ENCODE data around the gene TRAM2.

The TRAM2 gene

DNA sequence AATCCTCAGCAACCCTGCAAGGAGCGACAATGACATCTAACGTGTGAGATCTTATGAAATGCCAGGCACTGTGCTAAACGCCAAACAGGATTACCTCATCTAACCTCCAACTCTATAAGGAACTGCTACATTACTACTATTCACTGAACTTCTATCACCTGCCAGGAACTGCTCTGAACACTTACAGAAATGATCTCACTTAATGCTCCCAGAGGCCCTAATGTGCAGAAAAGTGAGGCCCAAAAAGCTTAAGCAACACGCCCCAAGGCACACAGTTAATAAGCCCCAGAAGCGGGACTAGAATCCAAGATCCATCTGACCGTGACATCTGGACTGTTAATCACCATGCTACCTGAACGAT, 28.5 kb downstream of the TRAM2 start:
- Histone ChIP-seq H4K20me1 (ENCODE audit: insufficient read depth, low read length) (no peaks in the 10 kb centered on the region), H3K27ac (ENCODE audit: low read depth, low read length, poor library complexity, severe bottlenecking) (peak overlapping the region; percentile 99), H3K4me2 (ENCODE audit: low read length) (peak overlapping the region; percentile 48; the same call in 1 of the 2 replicates), H3K4me1 (ENCODE audit: insufficient read depth, low read length, severe bottlenecking) (peaks cover 99% of the 10 kb centered on the region), H3K9me2 (ENCODE audit: low read depth, low read length) (no peaks in the 10 kb centered on the region), H3K79me2 (ENCODE audit: insufficient read depth, low read length) (peaks cover 81% of the 10 kb centered on the region), H3K9ac (ENCODE audit: low read length) (peak overlapping the region; percentile 3; the same call in 1 of the 2 replicates), H3F3A (ENCODE audit: insufficient read depth, low read length) (no peaks in the 10 kb centered on the region), H3K36me3 (ENCODE audit: insufficient read depth, low read length) (peaks cover 7% of the 10 kb centered on the region; the same call in 1 of the 2 replicates), H3K4me3 (ENCODE audit: low read depth, low read length, poor library complexity, severe bottlenecking) (no peak overlapping the region), H3K27me3 (ENCODE audit: insufficient read depth, low read length) (no peaks in the 10 kb centered on the region), H2AFZ (ENCODE audit: low read length) (no peak overlapping the region), H3K9me3 (ENCODE audit: low read length) (no peaks in the 10 kb centered on the region)
- TF ChIP-seq, protein P1, sequence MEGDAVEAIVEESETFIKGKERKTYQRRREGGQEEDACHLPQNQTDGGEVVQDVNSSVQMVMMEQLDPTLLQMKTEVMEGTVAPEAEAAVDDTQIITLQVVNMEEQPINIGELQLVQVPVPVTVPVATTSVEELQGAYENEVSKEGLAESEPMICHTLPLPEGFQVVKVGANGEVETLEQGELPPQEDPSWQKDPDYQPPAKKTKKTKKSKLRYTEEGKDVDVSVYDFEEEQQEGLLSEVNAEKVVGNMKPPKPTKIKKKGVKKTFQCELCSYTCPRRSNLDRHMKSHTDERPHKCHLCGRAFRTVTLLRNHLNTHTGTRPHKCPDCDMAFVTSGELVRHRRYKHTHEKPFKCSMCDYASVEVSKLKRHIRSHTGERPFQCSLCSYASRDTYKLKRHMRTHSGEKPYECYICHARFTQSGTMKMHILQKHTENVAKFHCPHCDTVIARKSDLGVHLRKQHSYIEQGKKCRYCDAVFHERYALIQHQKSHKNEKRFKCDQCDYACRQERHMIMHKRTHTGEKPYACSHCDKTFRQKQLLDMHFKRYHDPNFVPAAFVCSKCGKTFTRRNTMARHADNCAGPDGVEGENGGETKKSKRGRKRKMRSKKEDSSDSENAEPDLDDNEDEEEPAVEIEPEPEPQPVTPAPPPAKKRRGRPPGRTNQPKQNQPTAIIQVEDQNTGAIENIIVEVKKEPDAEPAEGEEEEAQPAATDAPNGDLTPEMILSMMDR (IDR thresholded peaks at IDR 0.05; ENCODE audit: low read length), result no peak
- TF ChIP-seq EZH2 (IDR thresholded peaks at IDR 0.05; ENCODE audit: borderline replicate concordance, low read length), result no peak

DNA sequence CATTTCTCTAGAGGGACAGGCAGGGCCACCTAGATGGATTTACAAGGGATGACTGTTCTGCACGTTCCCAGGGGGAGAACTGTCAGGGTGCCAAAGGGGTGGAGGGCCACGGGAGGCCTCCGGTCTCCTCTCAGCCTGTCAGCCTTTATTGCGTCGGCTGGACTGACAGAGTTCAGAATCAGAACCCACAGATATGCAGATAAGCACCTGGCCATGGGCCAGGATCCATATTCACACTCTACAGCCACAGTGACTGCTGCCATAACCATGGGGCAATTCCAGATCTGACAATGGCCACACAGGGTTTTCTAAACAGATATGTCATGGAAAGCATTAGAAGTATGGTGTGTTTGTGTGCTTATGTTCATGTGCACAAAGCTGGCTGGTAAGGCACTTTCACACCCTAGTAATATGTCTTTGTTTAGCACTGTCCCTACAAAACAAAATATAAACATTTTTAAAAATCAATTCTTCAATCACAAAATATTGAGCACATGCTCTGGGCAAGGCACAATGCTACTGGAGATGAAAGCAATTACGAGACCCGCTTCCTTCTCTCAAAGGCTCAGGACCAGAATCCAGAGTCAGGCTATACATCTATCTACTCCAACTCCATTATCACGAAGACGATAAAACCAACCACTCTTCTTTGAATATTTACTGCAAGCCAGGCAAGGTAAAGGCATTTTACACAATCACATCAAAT, 29.1 kb downstream of the TRAM2 start:
- TF ChIP-seq EZH2 (IDR thresholded peaks at IDR 0.05; ENCODE audit: borderline replicate concordance, low read length), result no peak
- TF ChIP-seq, protein P1 (IDR thresholded peaks at IDR 0.05; ENCODE audit: low read length), result no peak
- no peaks in the 10 kb centered on the region for H3K27me3 ChIP-seq (ENCODE audit: insufficient read depth, low read length)
- H4K20me1 ChIP-seq (ENCODE audit: insufficient read depth, low read length), result no peaks in the 10 kb centered on the region
- peak overlapping the region; percentile 48; the same call in 1 of the 2 replicates for H3K4me2 ChIP-seq (ENCODE audit: low read length)
- H3K4me1 ChIP-seq (ENCODE audit: insufficient read depth, low read length, severe bottlenecking), result peaks cover 99% of the 10 kb centered on the region
- H3K79me2 ChIP-seq (ENCODE audit: insufficient read depth, low read length), result peaks cover 81% of the 10 kb centered on the region
- no peaks in the 10 kb centered on the region for H3K9me3 ChIP-seq (ENCODE audit: low read length)
- H3K4me3 ChIP-seq (ENCODE audit: low read depth, low read length, poor library complexity, severe bottlenecking), result peak overlapping the region; percentile 12
- H3K36me3 ChIP-seq (ENCODE audit: insufficient read depth, low read length), result peaks cover 7% of the 10 kb centered on the region; the same call in 1 of the 2 replicates
- H2AFZ ChIP-seq (ENCODE audit: low read length), result no peak overlapping the region
- peak overlapping the region; percentile 99 for H3K27ac ChIP-seq (ENCODE audit: low read depth, low read length, poor library complexity, severe bottlenecking)
- no peaks in the 10 kb centered on the region for H3K9me2 ChIP-seq (ENCODE audit: low read depth, low read length)
- H3K9ac ChIP-seq (ENCODE audit: low read length), result peak overlapping the region; percentile 48; the same call in 1 of the 2 replicates
- H3F3A ChIP-seq (ENCODE audit: insufficient read depth, low read length), result no peaks in the 10 kb centered on the region

DNA sequence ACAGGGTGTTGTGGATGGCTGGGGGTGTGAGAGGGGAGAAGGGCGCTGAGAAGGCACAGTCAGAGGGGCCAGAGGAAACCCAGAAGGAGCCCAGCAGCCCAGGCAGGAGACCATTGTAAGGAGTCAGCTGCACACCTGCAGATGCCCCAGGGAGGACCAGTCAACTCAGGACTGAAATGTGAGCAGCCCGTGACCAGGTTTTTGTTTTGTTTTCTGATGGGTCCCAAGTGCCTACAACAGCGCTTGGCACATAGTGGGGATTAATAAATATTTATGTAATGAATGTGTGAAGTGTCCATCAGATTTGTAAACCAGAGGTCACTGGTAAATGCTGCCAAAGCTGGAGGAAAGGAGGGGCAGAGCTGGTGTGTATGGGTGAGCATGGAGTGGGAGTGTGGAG, 30.2 kb downstream of the TRAM2 start:
- Histone ChIP-seq H3K4me3 (ENCODE audit: low read depth, low read length, poor library complexity, severe bottlenecking) (peak overlapping the region; percentile 12), H3K36me3 (ENCODE audit: insufficient read depth, low read length) (peaks cover 7% of the 10 kb centered on the region; the same call in 1 of the 2 replicates), H3K27ac (ENCODE audit: low read depth, low read length, poor library complexity, severe bottlenecking) (peak overlapping the region; percentile 99), H2AFZ (ENCODE audit: low read length) (no peak overlapping the region), H3K79me2 (ENCODE audit: insufficient read depth, low read length) (peaks cover 87% of the 10 kb centered on the region), H3K9me3 (ENCODE audit: low read length) (no peaks in the 10 kb centered on the region), H3F3A (ENCODE audit: insufficient read depth, low read length) (no peaks in the 10 kb centered on the region), H3K9me2 (ENCODE audit: low read depth, low read length) (no peaks in the 10 kb centered on the region), H3K9ac (ENCODE audit: low read length) (peak overlapping the region; percentile 48; the same call in 1 of the 2 replicates), H3K4me2 (ENCODE audit: low read length) (peak overlapping the region; percentile 48), H4K20me1 (ENCODE audit: insufficient read depth, low read length) (no peaks in the 10 kb centered on the region), H3K4me1 (ENCODE audit: insufficient read depth, low read length, severe bottlenecking) (peaks cover 99% of the 10 kb centered on the region), H3K27me3 (ENCODE audit: insufficient read depth, low read length) (no peaks in the 10 kb centered on the region)
- TF ChIP-seq, protein P1 (IDR thresholded peaks at IDR 0.05; ENCODE audit: low read length), result no peak
- TF ChIP-seq EZH2 (IDR thresholded peaks at IDR 0.05; ENCODE audit: borderline replicate concordance, low read length), result no peak

All from OCI-LY1 (cell line).